Trophoblast cell (in vitro differentiated cells and primary cell): ENCODE data around the gene FUBP3.
"Not testable (repeated sequence)": the region's sequence is repeated elsewhere in the genome, so short reads cannot be mapped to it uniquely, and the experiment has no call there.

Experiments
- DNase-seq, 2 donors: peaks; one replicate each; pipeline ENCODE4 v3.0.0-alpha.2; 2016
- H2AFZ ChIP-seq: 2 replicates; pipeline ENCODE4 v1.6.1; 2013; ENCODE audit warnings: low read length, moderate library complexity, mild to moderate bottlenecking; ENCODE audit not compliant: insufficient read depth, poor library complexity
- H2AK5ac ChIP-seq: 2 replicates; pipeline ENCODE4 v1.6.1; 2013; ENCODE audit warnings: mild to moderate bottlenecking, low read length
- H2BK120ac ChIP-seq: 2 replicates; pipeline ENCODE4 v1.6.1; 2013; ENCODE audit warnings: low read length, mild to moderate bottlenecking, moderate library complexity; ENCODE audit not compliant: insufficient read depth, poor library complexity
- H2BK12ac ChIP-seq: 2 replicates; pipeline ENCODE4 v1.6.1; 2013; ENCODE audit warnings: mild to moderate bottlenecking, low read length, moderate library complexity
- H2BK5ac ChIP-seq: 2 replicates; pipeline ENCODE4 v1.6.1; 2013; ENCODE audit warnings: low read length, low read depth, moderate library complexity, mild to moderate bottlenecking; ENCODE audit not compliant: poor library complexity
- H3K14ac ChIP-seq: 2 replicates; pipeline ENCODE4 v1.6.1; 2013; ENCODE audit warnings: mild to moderate bottlenecking, low read length
- H3K18ac ChIP-seq: 2 replicates; pipeline ENCODE4 v1.6.1; 2013; ENCODE audit warnings: mild to moderate bottlenecking, low read length
- H3K23ac ChIP-seq: 2 replicates; pipeline ENCODE4 v1.6.1; 2013; ENCODE audit warnings: low read length
- H3K27ac ChIP-seq: 2 replicates; pipeline ENCODE4 v1.5.1; 2013; ENCODE audit warnings: low read depth, mild to moderate bottlenecking, inconsistent platforms, low read length, moderate library complexity
- H3K27me3 ChIP-seq: 2 replicates; pipeline ENCODE4 v1.6.1; 2013; ENCODE audit warnings: inconsistent platforms, mild to moderate bottlenecking, low read length, moderate library complexity; ENCODE audit not compliant: insufficient read depth
- H3K36me3 ChIP-seq, 2 experiments: 1 replicate in 1 of 2; 2 replicates in 1 of 2; pipeline ENCODE4 v1.6.1; 2013; ENCODE audit warnings: low read length in 2 of 2, mild to moderate bottlenecking in 2 of 2, moderate library complexity in 1 of 2; ENCODE audit not compliant: insufficient read depth in 2 of 2, control insufficient read depth in 1 of 2
- H3K4ac ChIP-seq: 2 replicates; pipeline ENCODE4 v1.6.1; 2013; ENCODE audit warnings: low read depth, mild to moderate bottlenecking, low read length, moderate library complexity
- H3K4me1 ChIP-seq, 2 experiments: 1 replicate in 1 of 2; 2 replicates in 1 of 2; pipeline ENCODE4 v1.6.1; 2013; ENCODE audit warnings: low read length in 2 of 2, mild to moderate bottlenecking in 2 of 2, moderate library complexity in 1 of 2; ENCODE audit not compliant: insufficient read depth in 2 of 2, control insufficient read depth in 1 of 2
- H3K4me2 ChIP-seq: 2 replicates; pipeline ENCODE4 v1.6.1; 2013; ENCODE audit warnings: inconsistent platforms, mild to moderate bottlenecking, low read length, moderate library complexity
- H3K4me3 ChIP-seq: 2 replicates; pipeline ENCODE4 v1.5.1; 2013; ENCODE audit warnings: mild to moderate bottlenecking, low read depth, low read length, inconsistent platforms
- H3K79me1 ChIP-seq: one replicate; pipeline ENCODE4 v1.6.1; 2013; ENCODE audit warnings: low read length
- H3K79me2 ChIP-seq: 2 replicates; pipeline ENCODE4 v1.6.1; 2013; ENCODE audit warnings: low read length, mild to moderate bottlenecking; ENCODE audit not compliant: control insufficient read depth, insufficient read depth, poor library complexity
- H3K9ac ChIP-seq: 2 replicates; pipeline ENCODE4 v1.6.1; 2013; ENCODE audit warnings: mild to moderate bottlenecking, low read length
- H3K9me3 ChIP-seq: 2 replicates; pipeline ENCODE4 v1.6.1; 2013; ENCODE audit warnings: low read depth, mild to moderate bottlenecking, control low read depth, inconsistent platforms, low read length; ENCODE audit not compliant: insufficient read depth
- H4K12ac ChIP-seq: 2 replicates; pipeline ENCODE4 v1.6.1; 2013; ENCODE audit warnings: low read depth, mild to moderate bottlenecking, low read length, moderate library complexity
- H4K8ac ChIP-seq: 2 replicates; pipeline ENCODE4 v1.6.1; 2013; ENCODE audit warnings: low read depth, mild to moderate bottlenecking, low read length, moderate library complexity
- H4K91ac ChIP-seq: one replicate; pipeline ENCODE4 v1.6.1; 2013; ENCODE audit warnings: low read depth, mild to moderate bottlenecking, low read length, moderate library complexity
- WGBS: extraction: QIAGEN DNeasy Blood & Tissue Kit; methylation state at CpG from one replicate; pipeline ENCODE4 v1.1.7; 2013; ENCODE audit warnings: missing lambda C conversion rate; ENCODE audit not compliant: insufficient read length, insufficient coverage; ENCODE audit errors: extremely low coverage; 5-methylcytosine and 5-hydroxymethylcytosine counted together

FUBP3 gene

GRCh38 chr9:130557077-130557468 is 22.3 kb upstream of the FUBP3 start:
- H3K18ac ChIP-seq, result no peak overlapping the region
- H2BK5ac ChIP-seq, result no peak overlapping the region
- no peaks in the 10 kb centered on the region for H3K27me3 ChIP-seq
- H3K9me3 ChIP-seq, result peaks cover 7% of the 10 kb centered on the region
- H3K79me1 ChIP-seq, result no peaks in the 10 kb centered on the region
- no peak overlapping the region for H2BK12ac ChIP-seq
- no peak overlapping the region for H3K4me2 ChIP-seq
- H4K8ac ChIP-seq, result no peak overlapping the region
- H3K9ac ChIP-seq, result no peak overlapping the region
- H3K23ac ChIP-seq, result no peak overlapping the region
- no CpG with 5 or more reads among the region's 6 CpGs for WGBS
- no peaks in the 10 kb centered on the region for H3K4me1 ChIP-seq
- no peak overlapping the region for H3K4ac ChIP-seq
- H3K4me3 ChIP-seq, result no peak overlapping the region
- H3K36me3 ChIP-seq, result no peaks in the 10 kb centered on the region
- H3K27ac ChIP-seq, result no peak overlapping the region
- no peak overlapping the region for H4K12ac ChIP-seq
- no peak overlapping the region for H3K14ac ChIP-seq
- no peak overlapping the region for H2BK120ac ChIP-seq
- H2AK5ac ChIP-seq, result no peak overlapping the region
- H2AFZ ChIP-seq, result no peak overlapping the region
- H3K79me2 ChIP-seq, result no peaks in the 10 kb centered on the region
- DNase-seq, result no peak
- H4K91ac ChIP-seq, result no peak overlapping the region

- no peak for DNase-seq
- no peak overlapping the region for H4K12ac ChIP-seq
- H3K4me1 ChIP-seq, result no peaks in the 10 kb centered on the region
- peaks cover 2% of the 10 kb centered on the region for H3K9me3 ChIP-seq
- no peak overlapping the region for H2BK12ac ChIP-seq
- no peak overlapping the region for H3K18ac ChIP-seq
- no peaks in the 10 kb centered on the region for H3K27me3 ChIP-seq
- no peak overlapping the region for H3K14ac ChIP-seq
- H3K79me2 ChIP-seq, result no peaks in the 10 kb centered on the region
- no peak overlapping the region for H2BK120ac ChIP-seq
- no peaks in the 10 kb centered on the region for H3K79me1 ChIP-seq
- no peak overlapping the region for H4K91ac ChIP-seq
- H3K9ac ChIP-seq, result no peak overlapping the region
- WGBS, result no CpG with 5 or more reads among the region's 2 CpGs
- H4K8ac ChIP-seq, result no peak overlapping the region
- no peak overlapping the region for H2AK5ac ChIP-seq
- no peaks in the 10 kb centered on the region for H3K36me3 ChIP-seq
- no peak overlapping the region for H3K4me3 ChIP-seq
- no peak overlapping the region for H3K4ac ChIP-seq
- H3K4me2 ChIP-seq, result no peak overlapping the region
- H3K23ac ChIP-seq, result no peak overlapping the region
- no peak overlapping the region for H2AFZ ChIP-seq
- no peak overlapping the region for H3K27ac ChIP-seq
- no peak overlapping the region for H2BK5ac ChIP-seq
Measured at GRCh38 chr9:130561056-130561455, 18.3 kb upstream of the FUBP3 start.

GRCh38 chr9:130562525-130562924 is 16.9 kb upstream of the FUBP3 start:
- H3K14ac ChIP-seq, H3K4me2 ChIP-seq: not testable (repeated sequence)

GRCh38 chr9:130563797-130564196 is 15.6 kb upstream of the FUBP3 start:
- Histone ChIP-seq H4K8ac (no peak overlapping the region), H3K4me2 (no peak overlapping the region), H3K23ac (no peak overlapping the region), H3K4me3 (no peak overlapping the region), H3K9me3 (no peaks in the 10 kb centered on the region), H3K36me3 (no peaks in the 10 kb centered on the region), H3K79me2 (no peaks in the 10 kb centered on the region), H3K14ac (no peak overlapping the region), H4K12ac (no peak overlapping the region), H2AFZ (no peak overlapping the region), H2BK120ac (no peak overlapping the region), H3K79me1 (no peaks in the 10 kb centered on the region), H2AK5ac (no peak overlapping the region), H3K27me3 (no peaks in the 10 kb centered on the region), H3K4ac (no peak overlapping the region), H3K27ac (no peak overlapping the region), H3K18ac (no peak overlapping the region), H3K9ac (no peak overlapping the region), H3K4me1 (no peaks in the 10 kb centered on the region), H4K91ac (no peak overlapping the region), H2BK12ac (no peak overlapping the region), H2BK5ac (no peak overlapping the region)
- DNase-seq, result no peak
- no CpG with 5 or more reads among the region's 7 CpGs for WGBS

More at GRCh38 chr9:130562525-130562924, 16.9 kb upstream of the FUBP3 start:
- H4K91ac ChIP-seq, H3K79me2 ChIP-seq, H3K27me3 ChIP-seq, H3K36me3 ChIP-seq, H3K27ac ChIP-seq, H2BK12ac ChIP-seq, H4K12ac ChIP-seq, H4K8ac ChIP-seq, H3K9me3 ChIP-seq, H3K79me1 ChIP-seq, H2AK5ac ChIP-seq, H3K4me1 ChIP-seq, H3K23ac ChIP-seq, H3K18ac ChIP-seq, H3K9ac ChIP-seq, H2AFZ ChIP-seq, DNase-seq, H3K4ac ChIP-seq, H2BK5ac ChIP-seq, H2BK120ac ChIP-seq, H3K4me3 ChIP-seq: not testable (repeated sequence)
- WGBS, result no CpG with 5 or more reads among the region's 4 CpGs
